Upper lobe of left lung (tissue), 4 donors: Measurements from ENCODE around the gene SZT2.
"Not testable (repeated sequence)": the region's sequence is repeated elsewhere in the genome, so short reads cannot be mapped to it uniquely, and the experiment has no call there.

Experiments used
- CTCF ChIP-seq, 6 experiments: fragments of 450-650 bp in 4 of 6; fragments of 200-600 bp in 2 of 6; sonication (generic) in 2 of 6; IDR thresholded peaks; one replicate each; pipeline ENCODE4 v1.5.1; 2016 to 2019; ENCODE audit warnings: antibody characterized with exemption in 6 of 6
- POLR2A ChIP-seq, 4 donors: fragments of 450-650 bp; IDR thresholded peaks; one replicate each; pipeline ENCODE4 v1.5.1; 2016 to 2017; ENCODE audit warnings: antibody characterized with exemption in 4 of 4, mild to moderate bottlenecking in 2 of 4

DNA sequence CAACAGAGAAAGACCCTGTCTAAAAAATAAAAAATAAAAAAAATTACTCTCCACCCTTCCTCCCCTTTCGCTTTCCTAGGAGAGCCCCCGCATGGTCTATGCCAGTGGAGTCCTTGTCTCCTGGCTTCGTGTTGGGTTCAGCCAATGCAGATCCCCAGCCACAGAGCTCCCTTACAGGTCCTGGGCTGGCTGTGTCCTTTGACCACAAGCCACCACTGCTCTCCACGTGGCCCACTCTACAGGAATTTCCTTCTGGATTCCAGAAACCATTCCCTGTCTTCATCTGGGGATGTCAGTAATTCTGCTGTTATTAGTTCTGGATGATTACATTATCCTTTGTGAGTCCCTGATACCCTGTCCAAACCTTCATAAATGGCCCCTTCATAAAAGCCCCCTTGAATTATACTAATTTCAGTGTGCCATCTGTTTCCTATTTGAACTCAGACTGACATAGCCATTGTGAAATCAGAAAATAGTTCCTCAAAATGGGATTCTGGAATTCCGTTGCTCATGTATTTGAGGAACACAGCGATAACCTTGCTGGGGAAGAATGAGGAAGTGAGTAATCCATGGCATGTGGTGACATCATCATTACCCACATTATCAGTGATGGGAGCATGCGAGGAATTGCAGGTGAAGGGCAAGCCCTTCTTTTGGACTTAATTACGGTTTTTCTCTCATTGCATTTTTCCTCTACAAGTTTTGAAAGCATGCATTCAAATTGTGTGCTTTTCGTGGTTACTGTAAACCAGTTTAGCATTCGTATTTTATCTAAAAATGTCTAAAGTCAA, 86.1 kb downstream of the SZT2 start:
- TF ChIP-seq CTCF, POLR2A (IDR thresholded peaks at IDR 0.05): not testable (repeated sequence)
